HL-60/S4 (cell line): Measurements from ENCODE around the gene HAUS7.

Experiments used
- in situ Hi-C: fragments of 300-500 bp; cut with MboI; formaldehyde crosslinking; loops from 2 replicates; pipeline ENCODE4 v1.14.3; 2022; ENCODE audit warnings: low sequenced_read_pairs

HAUS7 gene

GRCh38 chrX:153470411-153471363 lies at the start of gene HAUS7:
Gene HAUS7 (minus strand): TSS chrX:153470576. CDS start chrX:153470557, 19 bp downstream.
- in situ Hi-C loops: no loop called here

GRCh38 chrX:153519569-153520286 lies 49.4 kb upstream of the HAUS7 start:
- in situ Hi-C loops: loop anchor here (25.0 kb wide), 1 partner anchor 582 kb away; no protein-coding TSS in a partner anchor

- in situ Hi-C loops: loop anchor here (25.0 kb wide), 1 partner anchor 581 kb away; no protein-coding TSS in a partner anchor
Observed at GRCh38 chrX:153517946-153518834, 47.8 kb upstream of the HAUS7 start.

GRCh38 chrX:153517423-153517822 lies 47.0 kb upstream of the HAUS7 start, which contains the start of gene ATP2B3:
Gene ATP2B3 (plus strand): TSS chrX:153517642. CDS start chrX:153536248, 18,606 bp downstream.
- in situ Hi-C loops: loop anchor here (25.0 kb wide), 1 partner anchor 580 kb away; no protein-coding TSS in a partner anchor

GRCh38 chrX:153516073-153516472 lies 45.7 kb upstream of the HAUS7 start:
- in situ Hi-C loops: loop anchor here (25.0 kb wide), 1 partner anchor 579 kb away; no protein-coding TSS in a partner anchor

GRCh38 chrX:153515435-153515834 lies 45.1 kb upstream of the HAUS7 start:
- in situ Hi-C loops: loop anchor here (25.0 kb wide), 1 partner anchor 578 kb away; no protein-coding TSS in a partner anchor

GRCh38 chrX:153514259-153514658 lies 43.9 kb upstream of the HAUS7 start:
- in situ Hi-C loops: loop anchor here (25.0 kb wide), 1 partner anchor 577 kb away; no protein-coding TSS in a partner anchor

- in situ Hi-C loops: loop anchor here (25.0 kb wide), 1 partner anchor 576 kb away; no protein-coding TSS in a partner anchor
Observed at GRCh38 chrX:153513265-153513664, 42.9 kb upstream of the HAUS7 start.

- in situ Hi-C loops: loop anchor here (25.0 kb wide), 1 partner anchor 575 kb away; no protein-coding TSS in a partner anchor
Observed at GRCh38 chrX:153512501-153512893, 42.1 kb upstream of the HAUS7 start.

GRCh38 chrX:153511784-153512500 lies 41.6 kb upstream of the HAUS7 start:
- in situ Hi-C loops: loop anchor here (25.0 kb wide), 1 partner anchor 575 kb away; no protein-coding TSS in a partner anchor

- in situ Hi-C loops: loop anchor here (25.0 kb wide), 1 partner anchor 573 kb away; no protein-coding TSS in a partner anchor
Observed at GRCh38 chrX:153510383-153510782, 40.0 kb upstream of the HAUS7 start.

- in situ Hi-C loops: loop anchor here (25.0 kb wide), 1 partner anchor 572 kb away; no protein-coding TSS in a partner anchor
Observed at GRCh38 chrX:153509592-153509991, 39.2 kb upstream of the HAUS7 start.

- in situ Hi-C loops: loop anchor here (25.0 kb wide), 1 partner anchor 570 kb away; no protein-coding TSS in a partner anchor
Observed at GRCh38 chrX:153507484-153508178, 37.3 kb upstream of the HAUS7 start.

- in situ Hi-C loops: loop anchor here (25.0 kb wide), 1 partner anchor 568 kb away; no protein-coding TSS in a partner anchor
Observed at GRCh38 chrX:153505361-153505760, 35.0 kb upstream of the HAUS7 start.

GRCh38 chrX:153504445-153505016 lies 34.2 kb upstream of the HAUS7 start:
- in situ Hi-C loops: loop anchor here (25.0 kb wide), 1 partner anchor 567 kb away; no protein-coding TSS in a partner anchor

GRCh38 chrX:153502796-153503195 lies 32.4 kb upstream of the HAUS7 start:
- in situ Hi-C loops: loop anchor here (25.0 kb wide), 1 partner anchor 565 kb away; no protein-coding TSS in a partner anchor

- in situ Hi-C loops: loop anchor here (25.0 kb wide), 1 partner anchor 565 kb away; no protein-coding TSS in a partner anchor
Observed at GRCh38 chrX:153502131-153502530, 31.8 kb upstream of the HAUS7 start.

GRCh38 chrX:153501530-153501929 lies 31.2 kb upstream of the HAUS7 start:
- in situ Hi-C loops: loop anchor here (25.0 kb wide), 1 partner anchor 564 kb away; no protein-coding TSS in a partner anchor
